ENCODE data around the gene RRP1B. TPM values are rescaled to one million over a fixed set of nuclear protein-coding genes. Genes with fewer than 3 reads are reported as not detected.

RRP1B gene
- total RNA-seq, 6 experiments from 2014 or later, result 8.0 to 17.0 (median 9.8) TPM

- intact Hi-C loops (cut with DNase I), result loop anchor here in 1 of 2 donors (10.0 kb wide), 1 partner anchor 46 kb away; no protein-coding TSS in a partner anchor
- ATAC-seq (peak in 3 of 4 donors; percentile 6 to 57 (median 33)), DNase-seq (no peak)
- Histone ChIP-seq H3K9me3 (no peaks in the 10 kb centered on the region), H3K4me1 (peaks cover 0 to 26% (median 7%) of the 10 kb centered on the region in 4 donors), H3K27me3 (no peaks in the 10 kb centered on the region), H3K36me3 (peaks cover 0 to 13% (median 5%) of the 10 kb centered on the region in 4 donors), H3K4me3 (no peak overlapping the region), H3K27ac (no peak overlapping the region)
- no peak for TF ChIP-seq POLR2A (IDR thresholded peaks at IDR 0.05)
- TF ChIP-seq CTCF (IDR thresholded peaks at IDR 0.05), result no peak
- 50% methylated on average over 11 of the region's 25 CpGs for WGBS (ENCODE audit: insufficient coverage, low coverage, low lambda C conversion rate, missing lambda C conversion rate)
Measured at GRCh38 chr21:43740497-43741156, 81.3 kb downstream of the RRP1B start.

- intact Hi-C loops (cut with DNase I), result loop anchor here in 1 of 2 donors (10.0 kb wide), 1 partner anchor 47 kb away; no protein-coding TSS in a partner anchor
- TF ChIP-seq POLR2A (IDR thresholded peaks at IDR 0.05) (no peak), CTCF (IDR thresholded peaks at IDR 0.05) (no peak)
- no peak overlapping the region for H3K4me3 ChIP-seq
- H3K4me1 ChIP-seq, result peaks cover 0 to 20% (median 7%) of the 10 kb centered on the region in 4 donors
- H3K27ac ChIP-seq, result no peak overlapping the region
- no peaks in the 10 kb centered on the region for H3K27me3 ChIP-seq
- WGBS (ENCODE audit: insufficient coverage, low coverage, low lambda C conversion rate, missing lambda C conversion rate), result 73% methylated on average over 3 of the region's 28 CpGs
- ATAC-seq, result no peak
- H3K9me3 ChIP-seq, result no peaks in the 10 kb centered on the region
- peaks cover 0 to 22% (median 9%) of the 10 kb centered on the region in 4 donors for H3K36me3 ChIP-seq
- no peak for DNase-seq
Measured at GRCh38 chr21:43741423-43742096, 82.2 kb downstream of the RRP1B start.

GRCh38 chr21:43743947-43744346 lies 84.6 kb downstream of the RRP1B start:
- Histone ChIP-seq H3K36me3 (peaks cover 0 to 43% (median 12%) of the 10 kb centered on the region in 4 donors), H3K4me1 (no peaks in the 10 kb centered on the region), H3K27ac (no peak overlapping the region), H3K27me3 (no peaks in the 10 kb centered on the region), H3K4me3 (no peak overlapping the region), H3K9me3 (no peaks in the 10 kb centered on the region)
- TF ChIP-seq POLR2A (IDR thresholded peaks at IDR 0.05) (no peak), CTCF (IDR thresholded peaks at IDR 0.05) (no peak)
- intact Hi-C loops (cut with DNase I), result loop anchor here in 1 of 2 donors (10.0 kb wide), 1 partner anchor 49 kb away; no protein-coding TSS in a partner anchor
- 86% methylated on average over 1 of the region's 8 CpGs for WGBS (ENCODE audit: insufficient coverage, low coverage, low lambda C conversion rate, missing lambda C conversion rate)
- ATAC-seq (no peak), DNase-seq (no peak)

GRCh38 chr21:43744725-43745124 lies 85.4 kb downstream of the RRP1B start:
- WGBS (ENCODE audit: insufficient coverage, low coverage, low lambda C conversion rate, missing lambda C conversion rate), result 97% methylated on average over 16 of the region's 18 CpGs
- intact Hi-C loops (cut with DNase I), result loop anchor here in 1 of 2 donors (10.0 kb wide), 1 partner anchor 50 kb away; no protein-coding TSS in a partner anchor
- Histone ChIP-seq H3K4me1 (no peaks in the 10 kb centered on the region), H3K9me3 (no peaks in the 10 kb centered on the region), H3K36me3 (peaks cover 0 to 51% (median 12%) of the 10 kb centered on the region in 4 donors), H3K4me3 (no peak overlapping the region), H3K27ac (no peak overlapping the region), H3K27me3 (no peaks in the 10 kb centered on the region)
- TF ChIP-seq POLR2A (IDR thresholded peaks at IDR 0.05) (no peak), CTCF (IDR thresholded peaks at IDR 0.05) (no peak)
- no peak for ATAC-seq
- no peak for DNase-seq

Small RNA genes lying within 50 kb of the gene (microRNA-seq; reads per million reads assigned to microRNA genes)
- 0 reads per million in 2 donors for gene MIR6070

Small RNA genes lying within 50 kb of the gene (small RNA-seq; reads per million reads assigned to genes)
- 0 reads per million in 2 experiments for gene MIR6070

Other genes with a start within 250 kb of the RRP1B start
- 10 to 100 TPM in 3 of 6 experiments, 1 to 10 TPM in 3; 4.2 to 44.4 (median 23.9) TPM for gene SIK1, start 232.4 kb upstream of the RRP1B start, total RNA-seq
- under 1 TPM in 4 of 6 experiments, not detected in 2; 0.25 to 0.62 (median 0.37) TPM for gene HSF2BP, start 72 bp upstream of the RRP1B start, total RNA-seq
- 10 to 100 TPM; 52.9 to 87.5 (median 58.9) TPM for gene PDXK, start 59.6 kb downstream of the RRP1B start, total RNA-seq
- gene CSTB, start 116.7 kb downstream of the RRP1B start, total RNA-seq, result 100 to 1,000 TPM in 1 of 6 experiments, 10 to 100 TPM in 5; 16.6 to 137 (median 23.2) TPM
- gene RRP1, start 130.0 kb downstream of the RRP1B start, total RNA-seq, result 10 to 100 TPM in 4 of 6 experiments, 1 to 10 TPM in 2; 8.8 to 25.1 (median 12.9) TPM
- 100 to 1,000 TPM in 2 of 6 experiments, 10 to 100 TPM in 4; 56.9 to 111 (median 95.3) TPM for gene AGPAT3, start 205.7 kb downstream of the RRP1B start, total RNA-seq

Data from right lobe of liver (tissue), 6 donors.